Caco-2 (cell line): ENCODE data around the gene SPG7. TPM values are rescaled to one million over a fixed set of nuclear protein-coding genes. Genes with fewer than 3 reads are reported as not detected.

Experiments used
- BruUV-seq: library from RNA; stranded (reverse); fragments of 400-500 nt; replicated peaks from 2 replicates; lab custom pipeline; 2021; lab: Mats Ljungman, UMichigan
- CTCF ChIA-PET: fragments of 300-600 bp; sonication (Branson Sonifier 250); formaldehyde crosslinking; loops from one replicate; lab custom pipeline; 2022; ENCODE audit warnings: antibody characterized with exemption; lab: Charles Lee
- POLR2A ChIA-PET: fragments of 300-600 bp; sonication (Branson Sonifier 250); formaldehyde crosslinking; loops from one replicate; lab custom pipeline; 2022; ENCODE audit warnings: antibody characterized with exemption; lab: Charles Lee
- DNase-seq, 2 experiments: peaks; one replicate each; pipeline versions ENCODE4 v3.0.0 to v3.0.0-alpha.2; 2020 to 2022
- H3K27me3 ChIP-seq: replicated peaks from 2 replicates; pipeline ENCODE4 v1.6.0; 2011; ENCODE audit warnings: low read length; ENCODE audit not compliant: control insufficient read depth, insufficient read depth
- H3K36me3 ChIP-seq: 2 replicates; pipeline ENCODE4 v1.5.1; 2011; ENCODE audit warnings: low read length; ENCODE audit not compliant: control insufficient read depth, insufficient read depth
- H3K4me1 ChIP-seq: fragments of 250-450 bp; sonication (Bioruptor Pico); 2 replicates; pipeline ENCODE4 v1.5.1; 2020; ENCODE audit warnings: mild to moderate bottlenecking
- H3K4me3 ChIP-seq: 2 replicates; pipeline ENCODE4 v1.5.1; 2011; ENCODE audit warnings: low read depth, mild to moderate bottlenecking, control low read depth, low read length
- H3K9me3 ChIP-seq: fragments of 250-450 bp; sonication (Bioruptor Pico); 2 replicates; pipeline ENCODE4 v1.5.1; 2020; ENCODE audit warnings: mild to moderate bottlenecking, moderate library complexity
- H3K27ac Mint-ChIP-seq: one replicate; pipeline ENCODE4 v1.8.0; 2022; ENCODE audit warnings: mixed read lengths; ENCODE audit not compliant: unreplicated experiment
- H3K27me3 Mint-ChIP-seq: one replicate; pipeline ENCODE4 v1.8.0; 2022; ENCODE audit warnings: mixed read lengths; ENCODE audit not compliant: insufficient read depth, unreplicated experiment
- H3K36me3 Mint-ChIP-seq: one replicate; pipeline ENCODE4 v1.8.0; 2022; ENCODE audit warnings: mild to moderate bottlenecking, mixed read lengths; ENCODE audit not compliant: insufficient read depth, unreplicated experiment
- H3K4me1 Mint-ChIP-seq: one replicate; pipeline ENCODE4 v1.8.0; 2022; ENCODE audit warnings: low read depth, mixed read lengths; ENCODE audit not compliant: unreplicated experiment
- H3K4me3 Mint-ChIP-seq: one replicate; pipeline ENCODE4 v1.8.0; 2022; ENCODE audit warnings: mild to moderate bottlenecking, moderate library complexity, mixed read lengths; ENCODE audit not compliant: unreplicated experiment
- H3K9me3 Mint-ChIP-seq: one replicate; pipeline ENCODE4 v1.8.0; 2022; ENCODE audit warnings: mixed read lengths; ENCODE audit not compliant: unreplicated experiment
- CTCF ChIP-seq, 2 experiments: fragments of 200-600 bp in 1 of 2; IDR thresholded peaks; 1 replicate in 1 of 2; 2 replicates in 1 of 2; pipeline versions ENCODE4 v1.5.1 to v1.8.0; 2011 to 2022; ENCODE audit warnings: antibody characterized with exemption in 1 of 2, control low read depth in 1 of 2, inconsistent platforms in 1 of 2, low read depth in 1 of 2, low read length in 1 of 2, mild to moderate bottlenecking in 1 of 2, moderate library complexity in 1 of 2; ENCODE audit not compliant: insufficient read depth in 1 of 2, severe bottlenecking in 1 of 2, unreplicated experiment in 1 of 2
- intact Hi-C: fragments of 100-400 bp; cut with micrococcal nuclease; formaldehyde crosslinking; loops from one replicate; pipeline ENCODE4 v1.10.0; 2022; ENCODE audit not compliant: unreplicated experiment
- total RNA-seq: library from RNA; stranded (reverse); gene quantifications from 2 replicates; pipeline ENCODE4 v1.2.3, GENCODE V29; 2022

Gene SPG7
- total RNA-seq, 1 experiment from 2014 or later: 159 TPM

GRCh38 chr16:89531821-89532526, 23.8 kb downstream of the SPG7 start:
- Mint-ChIP-seq H3K9me3 (no peaks in the 10 kb centered on the region), H3K27me3 (no peaks in the 10 kb centered on the region), H3K27ac (no peak overlapping the region), H3K4me3 (no peak overlapping the region), H3K4me1 (no peaks in the 10 kb centered on the region), H3K36me3 (peaks cover 93% of the 10 kb centered on the region)
- intact Hi-C loops: no loop called here
- no peak for TF ChIP-seq CTCF (IDR thresholded peaks at IDR 0.05; ENCODE audit: insufficient read depth in 1 of 2, low read depth in 1 of 2, low read length in 1 of 2, severe bottlenecking in 1 of 2, unreplicated experiment in 1 of 2)
- no TSS peak for BruUV-seq
- Histone ChIP-seq H3K4me3 (no peak overlapping the region), H3K4me1 (no peaks in the 10 kb centered on the region), H3K9me3 (no peaks in the 10 kb centered on the region), H3K36me3 (peaks cover 18% of the 10 kb centered on the region), H3K27me3 (no peaks in the 10 kb centered on the region)
- DNase-seq: no peak
- ChIA-PET CTCF (no interaction called here), POLR2A (interaction anchor here (0.6 kb wide), 1 partner anchor 43 kb away, joined by 3 read pairs; no protein-coding TSS in a partner anchor)

GRCh38 chr16:89534252-89534756, 26.1 kb downstream of the SPG7 start:
- Mint-ChIP-seq H3K4me3 (no peak overlapping the region), H3K9me3 (no peaks in the 10 kb centered on the region), H3K27ac (no peak overlapping the region), H3K27me3 (no peaks in the 10 kb centered on the region), H3K4me1 (no peaks in the 10 kb centered on the region), H3K36me3 (peaks cover 93% of the 10 kb centered on the region)
- Histone ChIP-seq H3K36me3 (peaks cover 16% of the 10 kb centered on the region), H3K27me3 (no peaks in the 10 kb centered on the region), H3K4me1 (no peaks in the 10 kb centered on the region), H3K9me3 (no peaks in the 10 kb centered on the region), H3K4me3 (no peak overlapping the region)
- BruUV-seq: no TSS peak
- no peak for DNase-seq
- TF ChIP-seq CTCF (IDR thresholded peaks at IDR 0.05; ENCODE audit: insufficient read depth in 1 of 2, low read depth in 1 of 2, low read length in 1 of 2, severe bottlenecking in 1 of 2, unreplicated experiment in 1 of 2): no peak
- intact Hi-C loops: no loop called here
- POLR2A ChIA-PET: no interaction called here
- CTCF ChIA-PET: no interaction called here

- H3K4me3 ChIP-seq: no peak overlapping the region
- H3K4me1 ChIP-seq: no peaks in the 10 kb centered on the region
- CTCF ChIA-PET: interaction anchor here (0.9 kb wide), 1 partner anchor 21 kb away, joined by 3 read pairs; no protein-coding TSS in a partner anchor
- no peak for TF ChIP-seq CTCF (IDR thresholded peaks at IDR 0.05; ENCODE audit: insufficient read depth in 1 of 2, low read depth in 1 of 2, low read length in 1 of 2, severe bottlenecking in 1 of 2, unreplicated experiment in 1 of 2)
- no peak for DNase-seq
- no TSS peak for BruUV-seq
- Mint-ChIP-seq H3K27me3 (no peaks in the 10 kb centered on the region), H3K9me3 (no peaks in the 10 kb centered on the region), H3K4me1 (no peaks in the 10 kb centered on the region), H3K27ac (no peak overlapping the region), H3K36me3 (peaks cover 89% of the 10 kb centered on the region), H3K4me3 (no peak overlapping the region)
- POLR2A ChIA-PET: no interaction called here
- peaks cover 11% of the 10 kb centered on the region for H3K36me3 ChIP-seq
- intact Hi-C loops: no loop called here
- H3K27me3 ChIP-seq: no peaks in the 10 kb centered on the region
- H3K9me3 ChIP-seq: no peaks in the 10 kb centered on the region
These were observed 28.2 kb downstream of the SPG7 start for GRCh38 chr16:89536371-89536770.
